Right lobe of liver (tissue), 4 donors: Measurements from ENCODE around the gene DNAH14.
"Not testable (repeated sequence)": the region's sequence is repeated elsewhere in the genome, so short reads cannot be mapped to it uniquely, and the experiment has no call there.

Experiments used
- POLR2A ChIP-seq: fragments of 450-650 bp; IDR thresholded peaks from one replicate; pipeline ENCODE4 v1.6.1; 2017; ENCODE audit warnings: antibody characterized with exemption, mild to moderate bottlenecking
- TF ChIP-seq, protein P1 (sequence below), 4 donors: fragments of 200-600 bp in 3 of 4; fragments of 450-650 bp in 1 of 4; IDR thresholded peaks; one replicate each; pipeline versions ENCODE4 v1.5.1 to v1.8.0; 2016 to 2022; ENCODE audit warnings: antibody characterized with exemption in 4 of 4, mild to moderate bottlenecking in 2 of 4
- donor health status: DM: no; HTN: no; CAD: no.
- donor health status: DM: no; HTN: no; CAD: no.
- donor health status: DM: no; HTN: yes; CAD: no.

- TF ChIP-seq, protein P1, sequence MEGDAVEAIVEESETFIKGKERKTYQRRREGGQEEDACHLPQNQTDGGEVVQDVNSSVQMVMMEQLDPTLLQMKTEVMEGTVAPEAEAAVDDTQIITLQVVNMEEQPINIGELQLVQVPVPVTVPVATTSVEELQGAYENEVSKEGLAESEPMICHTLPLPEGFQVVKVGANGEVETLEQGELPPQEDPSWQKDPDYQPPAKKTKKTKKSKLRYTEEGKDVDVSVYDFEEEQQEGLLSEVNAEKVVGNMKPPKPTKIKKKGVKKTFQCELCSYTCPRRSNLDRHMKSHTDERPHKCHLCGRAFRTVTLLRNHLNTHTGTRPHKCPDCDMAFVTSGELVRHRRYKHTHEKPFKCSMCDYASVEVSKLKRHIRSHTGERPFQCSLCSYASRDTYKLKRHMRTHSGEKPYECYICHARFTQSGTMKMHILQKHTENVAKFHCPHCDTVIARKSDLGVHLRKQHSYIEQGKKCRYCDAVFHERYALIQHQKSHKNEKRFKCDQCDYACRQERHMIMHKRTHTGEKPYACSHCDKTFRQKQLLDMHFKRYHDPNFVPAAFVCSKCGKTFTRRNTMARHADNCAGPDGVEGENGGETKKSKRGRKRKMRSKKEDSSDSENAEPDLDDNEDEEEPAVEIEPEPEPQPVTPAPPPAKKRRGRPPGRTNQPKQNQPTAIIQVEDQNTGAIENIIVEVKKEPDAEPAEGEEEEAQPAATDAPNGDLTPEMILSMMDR (IDR thresholded peaks at IDR 0.05) = not testable (repeated sequence)
- TF ChIP-seq POLR2A = not testable (repeated sequence)
These were observed 300.0 kb downstream of the DNAH14 start for GRCh38 chr1:225229429-225229828.
